Lung (tissue), 12 donors: Measurements from ENCODE around the gene CENPL. TPM values are rescaled to one million over a fixed set of nuclear protein-coding genes. Genes with fewer than 3 reads are reported as not detected.
A peak's percentile ranks its signal among the peaks of the same experiment; 100 is the strongest.

Experiments used
- ATAC-seq: fragments of 200-7000 bp; cut with Tn5 transposase; one replicate; pipeline ENCODE4 v1.9.1; 2020; ENCODE audit warnings: moderate number of reproducible peaks; ENCODE audit not compliant: insufficient read depth, low FRiP score
- DNase-seq, 3 donors: peaks; one replicate each; pipeline ENCODE4 v3.0.0-alpha.2; 2013 to 2017
- H3K27ac ChIP-seq, 2 donors: one replicate each; pipeline ENCODE4 v1.5.1; 2013; ENCODE audit warnings: mild to moderate bottlenecking in 2 of 2, moderate library complexity in 2 of 2, control low read depth in 1 of 2, inconsistent platforms in 1 of 2, low read depth in 1 of 2, low read length in 1 of 2
- H3K27me3 ChIP-seq, 3 donors: one replicate each; pipeline ENCODE4 v1.5.1; 2013; ENCODE audit warnings: low read length in 2 of 3; ENCODE audit not compliant: control insufficient read depth in 3 of 3, insufficient read depth in 3 of 3
- H3K36me3 ChIP-seq, 4 donors: one replicate each; pipeline ENCODE4 v1.5.1; 2013; ENCODE audit warnings: low read length in 4 of 4, mild to moderate bottlenecking in 1 of 4, moderate library complexity in 1 of 4; ENCODE audit not compliant: control insufficient read depth in 4 of 4, insufficient read depth in 4 of 4
- H3K4me1 ChIP-seq, 5 donors: one replicate each; pipeline ENCODE4 v1.5.1; 2013; ENCODE audit warnings: low read length in 5 of 5, mild to moderate bottlenecking in 2 of 5, moderate library complexity in 1 of 5; ENCODE audit not compliant: control insufficient read depth in 5 of 5, insufficient read depth in 5 of 5
- H3K4me3 ChIP-seq: one replicate; pipeline ENCODE4 v1.5.1; 2013; ENCODE audit warnings: mild to moderate bottlenecking, control low read depth, moderate library complexity
- H3K9ac ChIP-seq, 2 donors: one replicate each; pipeline ENCODE4 v1.5.1; 2013; ENCODE audit warnings: low read length in 2 of 2, control low read depth in 1 of 2; ENCODE audit not compliant: insufficient read depth in 1 of 2
- H3K9me3 ChIP-seq, 4 donors: one replicate each; pipeline ENCODE4 v1.5.1; 2013; ENCODE audit warnings: low read length in 3 of 4, mild to moderate bottlenecking in 1 of 4, moderate library complexity in 1 of 4; ENCODE audit not compliant: control insufficient read depth in 4 of 4, insufficient read depth in 3 of 4
- CTCF ChIP-seq: IDR thresholded peaks from 2 replicates; pipeline ENCODE4 v1.5.1; 2012; ENCODE audit warnings: mild to moderate bottlenecking; ENCODE audit errors: control extremely low read depth, extremely low read depth
- WGBS, 2 donors: extraction: QIAGEN DNeasy Blood & Tissue Kit; methylation state at CpG; one replicate each; pipeline ENCODE4 v1.1.7; 2013; 5-methylcytosine and 5-hydroxymethylcytosine counted together
- polyA plus RNA-seq, 2 donors: library from polyadenylated mRNA; stranded (reverse); fragments of 200-250 nt; gene quantifications; one replicate each; pipeline ENCODE4 v1.2.1, GENCODE V29; 2013
- total RNA-seq, 2 donors: library from RNA; depleted of rRNA in 1 of 2; stranded (reverse); fragments of >200 nt in 1 of 2; gene quantifications; one replicate each; pipeline ENCODE4 v1.2.1, GENCODE V29; 2014 to 2021
- donor health status: control.
- donor health status: control.
- donor health status: Bipolar disorder and iron deficiency.
- donor health status: healthy.
- donor health status: DM: yes; HTN: yes; CAD: no.

CENPL gene
- total and polyA plus RNA-seq, 4 donors = 1.8 to 8.5 (median 4.5) TPM

- 85 to 92% methylated on average over 4 of the region's 4 CpGs for WGBS, 2 donors
- Histone ChIP-seq H3K9me3 (no peaks in the 10 kb centered on the region), H3K36me3 (peaks cover 10 to 24% (median 13%) of the 10 kb centered on the region in 4 donors), H3K27me3 (no peaks in the 10 kb centered on the region), H3K27ac (no peak overlapping the region), H3K4me1 (peaks cover 0 to 5% (median 0%) of the 10 kb centered on the region in 5 donors), H3K9ac (no peak overlapping the region), H3K4me3 (no peak overlapping the region)
- DNase-seq = no peak
- no peak for ATAC-seq
- TF ChIP-seq CTCF = no peak
Measured at GRCh38 chr1:173852105-173852504, 27.4 kb upstream of the CENPL start.

GRCh38 chr1:173832748-173833147 lies 8.1 kb upstream of the CENPL start:
- no peak for TF ChIP-seq CTCF
- no peak overlapping the region for H3K4me3 ChIP-seq
- H3K9me3 ChIP-seq = no peaks in the 10 kb centered on the region
- peaks cover 0 to 20% (median 9%) of the 10 kb centered on the region in 4 donors for H3K36me3 ChIP-seq
- DNase-seq (no peak), ATAC-seq (no peak)
- no peak overlapping the region for H3K9ac ChIP-seq
- WGBS, 2 donors = 96 to 98% methylated on average over 1 of the region's 1 CpG
- no peak overlapping the region for H3K27ac ChIP-seq
- no peaks in the 10 kb centered on the region for H3K27me3 ChIP-seq
- no peaks in the 10 kb centered on the region for H3K4me1 ChIP-seq

- no peak for DNase-seq
- Histone ChIP-seq H3K27me3 (no peaks in the 10 kb centered on the region), H3K36me3 (peaks cover 0 to 5% (median 4%) of the 10 kb centered on the region in 4 donors), H3K27ac (no peak overlapping the region), H3K9me3 (no peaks in the 10 kb centered on the region), H3K9ac (no peak overlapping the region), H3K4me1 (peaks cover 0 to 13% (median 6%) of the 10 kb centered on the region in 5 donors), H3K4me3 (no peak overlapping the region)
- no peak for TF ChIP-seq CTCF
- ATAC-seq = no peak
- 52 to 71% methylated on average over 2 of the region's 2 CpGs for WGBS, 2 donors
Measured at GRCh38 chr1:173827611-173828010, 2.9 kb upstream of the CENPL start.

GRCh38 chr1:173823781-173824314 lies 835 bp downstream of the CENPL start:
- no peak for DNase-seq
- H3K4me1 ChIP-seq = peaks cover 0 to 15% (median 6%) of the 10 kb centered on the region in 5 donors

More at GRCh38 chr1:173823781-173824314, 835 bp downstream of the CENPL start:
- Histone ChIP-seq H3K36me3 (peaks cover 0 to 6% (median 2%) of the 10 kb centered on the region in 4 donors), H3K27me3 (no peaks in the 10 kb centered on the region), H3K4me3 (peak overlapping the region; percentile 84), H3K27ac (peak overlapping the region; percentile 14 to 96), H3K9ac (peak overlapping the region; percentile 51 to 98), H3K9me3 (no peaks in the 10 kb centered on the region)
- TF ChIP-seq CTCF = no peak
- 0% methylated on average over 25 of the region's 25 CpGs for WGBS, 2 donors
- ATAC-seq = no peak
